CD4-positive, alpha-beta T cell treated with Interleukin-17A for 4 hours (primary cell): ENCODE data around the gene LRRC26.

Source experiments
- DNase-seq: peaks from one replicate; pipeline ENCODE4 v3.0.0-alpha.2; 2020; ENCODE audit warnings: mixed read lengths

Gene LRRC26

GRCh38 chr9:137198902-137199283 is 29.0 kb upstream of the LRRC26 start:
- DNase-seq: no peak

GRCh38 chr9:137198051-137198901 is 28.4 kb upstream of the LRRC26 start:
- no peak for DNase-seq

- no peak for DNase-seq
Observed at GRCh38 chr9:137195525-137196220, 25.8 kb upstream of the LRRC26 start.

GRCh38 chr9:137194909-137195308 is 25.1 kb upstream of the LRRC26 start:
- no peak for DNase-seq

- no peak for DNase-seq
Observed at GRCh38 chr9:137194388-137194787, 24.5 kb upstream of the LRRC26 start.

GRCh38 chr9:137193771-137194170 is 23.9 kb upstream of the LRRC26 start:
- DNase-seq: no peak

- no peak for DNase-seq
Observed at GRCh38 chr9:137192859-137193258, 23.0 kb upstream of the LRRC26 start.

- DNase-seq: no peak
Observed at GRCh38 chr9:137192448-137192780, 22.6 kb upstream of the LRRC26 start.

GRCh38 chr9:137191691-137192447 is 22.0 kb upstream of the LRRC26 start:
- no peak for DNase-seq

GRCh38 chr9:137191245-137191644 is 21.4 kb upstream of the LRRC26 start:
- DNase-seq: no peak

- DNase-seq: no peak
Observed at GRCh38 chr9:137190315-137190856, 20.5 kb upstream of the LRRC26 start.

- DNase-seq: no peak
Observed at GRCh38 chr9:137189297-137190295, 19.7 kb upstream of the LRRC26 start.

- peak; percentile 94 for DNase-seq
Observed at GRCh38 chr9:137188490-137189296, 18.8 kb upstream of the LRRC26 start, which contains the start of the genes ANAPC2 and SSNA1. Gene ANAPC2 (minus strand): TSS chr9:137188560. CDS start chr9:137188532, 28 bp downstream. Gene SSNA1 (plus strand): TSS chr9:137188676. CDS start chr9:137188727, 51 bp downstream.

- no peak for DNase-seq
Observed at GRCh38 chr9:137188086-137188489, 18.2 kb upstream of the LRRC26 start.

- no peak for DNase-seq
Observed at GRCh38 chr9:137187386-137187785, 17.5 kb upstream of the LRRC26 start.

GRCh38 chr9:137186385-137186784 is 16.5 kb upstream of the LRRC26 start:
- DNase-seq: no peak

- no peak for DNase-seq
Observed at GRCh38 chr9:137185921-137186320, 16.1 kb upstream of the LRRC26 start.

GRCh38 chr9:137184881-137185660 is 15.2 kb upstream of the LRRC26 start:
- no peak for DNase-seq

GRCh38 chr9:137183980-137184595 is 14.2 kb upstream of the LRRC26 start:
- DNase-seq: no peak

GRCh38 chr9:137182836-137183235 is 13.0 kb upstream of the LRRC26 start:
- no peak for DNase-seq
